ENCODE results near the gene ANKRD6.
"Not testable (repeated sequence)": the region's sequence is repeated elsewhere in the genome, so short reads cannot be mapped to it uniquely, and the experiment has no call there.

ANKRD6 gene

GRCh38 chr6:89432875-89433251, at the start of gene ANKRD6:
Gene ANKRD6, plus strand, starts transcription at chr6:89433152. Its CDS starts 133,825 bp downstream, at chr6:89566977.
- DNase-seq = peak; percentile 38

GRCh38 chr6:89385156-89385667, 47.7 kb upstream of the ANKRD6 start:
- DNase-seq = no peak

GRCh38 chr6:89385846-89386245, 47.1 kb upstream of the ANKRD6 start:
- no peak for DNase-seq

- DNase-seq = no peak
Observed at GRCh38 chr6:89386917-89387491, 45.9 kb upstream of the ANKRD6 start.

- DNase-seq = no peak
Observed at GRCh38 chr6:89387516-89388201, 45.3 kb upstream of the ANKRD6 start.

GRCh38 chr6:89388846-89389245, 44.1 kb upstream of the ANKRD6 start:
- DNase-seq = no peak

- DNase-seq = no peak
Observed at GRCh38 chr6:89392823-89393222, 40.1 kb upstream of the ANKRD6 start.

GRCh38 chr6:89393659-89394058, 39.3 kb upstream of the ANKRD6 start:
- no peak for DNase-seq

- DNase-seq = not testable (repeated sequence)
Observed at GRCh38 chr6:89397884-89398283, 35.1 kb upstream of the ANKRD6 start.

- DNase-seq = no peak
Observed at GRCh38 chr6:89398762-89399525, 34.0 kb upstream of the ANKRD6 start.

- no peak for DNase-seq
Observed at GRCh38 chr6:89400050-89400449, 32.9 kb upstream of the ANKRD6 start.

- no peak for DNase-seq
Observed at GRCh38 chr6:89400912-89401399, 32.0 kb upstream of the ANKRD6 start.

GRCh38 chr6:89402776-89403175, 30.2 kb upstream of the ANKRD6 start:
- DNase-seq = no peak

- DNase-seq = no peak
Observed at GRCh38 chr6:89404512-89404911, 28.4 kb upstream of the ANKRD6 start.

- DNase-seq = no peak
Observed at GRCh38 chr6:89406141-89406540, 26.8 kb upstream of the ANKRD6 start.

GRCh38 chr6:89409461-89410035, 23.4 kb upstream of the ANKRD6 start:
- DNase-seq = no peak

- peak; percentile 26 for DNase-seq
Observed at GRCh38 chr6:89410231-89410761, 22.7 kb upstream of the ANKRD6 start.

- no peak for DNase-seq
Observed at GRCh38 chr6:89410788-89411144, 22.2 kb upstream of the ANKRD6 start.

GRCh38 chr6:89411145-89412070, 21.5 kb upstream of the ANKRD6 start:
- DNase-seq = no peak

GRCh38 chr6:89412071-89413005, 20.6 kb upstream of the ANKRD6 start, which contains the start of gene RRAGD:
Gene RRAGD, minus strand, starts transcription at chr6:89412273. Its CDS starts 280 bp downstream, at chr6:89411993.
- DNase-seq = no peak

GRCh38 chr6:89413006-89413400, 19.9 kb upstream of the ANKRD6 start:
- DNase-seq = no peak
